ENCODE measurements around the gene DQX1. TPM values are rescaled to one million over a fixed set of nuclear protein-coding genes. Genes with fewer than 3 reads are reported as not detected.

Gene DQX1
- total and polyA plus RNA-seq, 12 donors: 0.17 to 0.32 (median 0.24) TPM; not detected in 8

DNA sequence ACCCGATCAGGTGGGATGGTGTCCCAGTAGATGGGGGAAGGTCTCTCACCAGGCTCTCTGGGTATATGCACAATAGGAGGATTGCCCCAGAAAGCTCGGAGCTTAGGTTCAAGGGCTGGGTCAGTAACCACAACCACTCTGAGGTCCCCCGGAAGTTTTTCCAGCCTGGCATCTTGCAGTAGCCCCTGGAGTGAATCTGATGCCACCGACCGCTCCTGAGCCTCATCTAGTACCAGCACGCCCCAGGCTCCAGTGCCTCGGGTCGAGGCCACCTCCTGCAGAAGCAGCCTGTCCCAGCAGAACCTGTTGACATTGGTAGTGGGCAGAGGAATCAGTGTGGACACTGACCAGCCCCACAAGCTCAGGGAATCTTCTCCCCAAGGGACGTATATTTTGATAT, 2.0 kb downstream of the DQX1 start:
- no peak for DNase-seq
- TF ChIP-seq, protein P1, sequence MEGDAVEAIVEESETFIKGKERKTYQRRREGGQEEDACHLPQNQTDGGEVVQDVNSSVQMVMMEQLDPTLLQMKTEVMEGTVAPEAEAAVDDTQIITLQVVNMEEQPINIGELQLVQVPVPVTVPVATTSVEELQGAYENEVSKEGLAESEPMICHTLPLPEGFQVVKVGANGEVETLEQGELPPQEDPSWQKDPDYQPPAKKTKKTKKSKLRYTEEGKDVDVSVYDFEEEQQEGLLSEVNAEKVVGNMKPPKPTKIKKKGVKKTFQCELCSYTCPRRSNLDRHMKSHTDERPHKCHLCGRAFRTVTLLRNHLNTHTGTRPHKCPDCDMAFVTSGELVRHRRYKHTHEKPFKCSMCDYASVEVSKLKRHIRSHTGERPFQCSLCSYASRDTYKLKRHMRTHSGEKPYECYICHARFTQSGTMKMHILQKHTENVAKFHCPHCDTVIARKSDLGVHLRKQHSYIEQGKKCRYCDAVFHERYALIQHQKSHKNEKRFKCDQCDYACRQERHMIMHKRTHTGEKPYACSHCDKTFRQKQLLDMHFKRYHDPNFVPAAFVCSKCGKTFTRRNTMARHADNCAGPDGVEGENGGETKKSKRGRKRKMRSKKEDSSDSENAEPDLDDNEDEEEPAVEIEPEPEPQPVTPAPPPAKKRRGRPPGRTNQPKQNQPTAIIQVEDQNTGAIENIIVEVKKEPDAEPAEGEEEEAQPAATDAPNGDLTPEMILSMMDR (IDR thresholded peaks at IDR 0.05): no peak
- TF ChIP-seq POLR2A (IDR thresholded peaks at IDR 0.05): no peak
- intact Hi-C loops (cut with DNase I): no loop called here
- Histone ChIP-seq H3K27ac (no peak overlapping the region), H3K4me1 (replicated peaks in 1 of 2) (peaks cover 8 to 10% of the 10 kb centered on the region in 2 donors), H3K4me3 (no peak overlapping the region), H3K27me3 (peaks cover 16% of the 10 kb centered on the region), H3K9me3 (replicated peaks in 1 of 3) (no peaks in the 10 kb centered on the region), H3K36me3 (replicated peaks in 1 of 2) (peaks cover 0 to 21% of the 10 kb centered on the region in 2 donors)
- 53 to 83% (median 76%) methylated on average over 3 to 9 of the region's 9 CpGs for WGBS, 4 donors

DNA sequence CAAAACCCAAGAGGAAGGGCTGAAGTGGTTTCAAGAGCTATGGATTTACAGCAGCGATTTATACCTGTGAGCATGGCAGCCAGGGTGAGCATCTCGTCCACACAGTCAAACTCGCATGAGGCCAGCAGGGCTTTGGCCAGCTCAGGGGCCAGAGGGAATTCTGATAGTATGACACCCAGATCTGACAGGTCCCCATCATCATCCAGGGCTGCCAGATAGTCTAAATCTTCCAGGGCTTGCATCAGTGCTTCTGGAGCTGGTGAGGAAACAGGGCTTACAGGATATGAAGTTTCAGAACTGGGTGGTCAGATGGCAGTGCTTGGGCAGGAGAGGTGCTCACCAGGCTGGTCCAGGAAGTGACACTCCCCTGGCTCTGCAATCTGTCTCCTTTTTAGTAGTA, 3.5 kb downstream of the DQX1 start:
- TF ChIP-seq POLR2A (IDR thresholded peaks at IDR 0.05): no peak
- TF ChIP-seq, protein P1 (IDR thresholded peaks at IDR 0.05): no peak
- Histone ChIP-seq H3K4me1 (replicated peaks in 1 of 2) (no peaks in the 10 kb centered on the region), H3K36me3 (replicated peaks in 1 of 2) (peaks cover 0 to 18% of the 10 kb centered on the region in 2 donors), H3K27ac (no peak overlapping the region), H3K27me3 (peaks cover 30% of the 10 kb centered on the region), H3K4me3 (no peak overlapping the region), H3K9me3 (replicated peaks in 1 of 3) (no peaks in the 10 kb centered on the region)
- WGBS, 4 donors: 67 to 79% (median 69%) methylated on average over 3 of the region's 3 CpGs
- DNase-seq: no peak
- intact Hi-C loops (cut with DNase I): no loop called here

- Histone ChIP-seq H3K27me3 (peaks cover 88% of the 10 kb centered on the region), H3K4me1 (replicated peaks in 1 of 2) (peaks cover 0 to 18% of the 10 kb centered on the region in 2 donors), H3K27ac (no peak overlapping the region), H3K4me3 (peak overlapping the region in 1 of 4 donors; percentile 39), H3K36me3 (replicated peaks in 1 of 2) (no peaks in the 10 kb centered on the region), H3K9me3 (replicated peaks in 1 of 3) (no peaks in the 10 kb centered on the region)
- TF ChIP-seq POLR2A (IDR thresholded peaks at IDR 0.05): no peak
- TF ChIP-seq, protein P1 (IDR thresholded peaks at IDR 0.05): no peak
- no peak for DNase-seq
- 62 to 74% (median 68%) methylated on average over 12 to 13 of the region's 13 CpGs for WGBS, 4 donors
- intact Hi-C loops (cut with DNase I): no loop called here
Observed at GRCh38 chr2:74516650-74517049, 9.4 kb downstream of the DQX1 start.

GRCh38 chr2:74515981-74516633, 9.9 kb downstream of the DQX1 start:
- Histone ChIP-seq H3K4me1 (replicated peaks in 1 of 2) (peaks cover 0 to 18% of the 10 kb centered on the region in 2 donors), H3K27me3 (peaks cover 92% of the 10 kb centered on the region)

More at GRCh38 chr2:74515981-74516633, 9.9 kb downstream of the DQX1 start:
- DNase-seq: peak; percentile 52 to 88 (median 60)
- H3K9me3 ChIP-seq (replicated peaks in 1 of 3): no peaks in the 10 kb centered on the region
- intact Hi-C loops (cut with DNase I): no loop called here
- WGBS, 4 donors: 1 to 7% (median 4%) methylated on average over 22 to 72 of the region's 72 CpGs
- TF ChIP-seq, protein P1 (IDR thresholded peaks at IDR 0.05): peak in 1 of 6 experiments; percentile 1
- TF ChIP-seq POLR2A (IDR thresholded peaks at IDR 0.05): no peak
- no peak overlapping the region for H3K27ac ChIP-seq
- no peaks in the 10 kb centered on the region for H3K36me3 ChIP-seq (replicated peaks in 1 of 2)
- peak overlapping the region in 1 of 4 donors; percentile 39 for H3K4me3 ChIP-seq
